Central memory CD8-positive, alpha-beta T cell (primary cell): Measurements from ENCODE around the gene ANO6.

Source experiments
- ATAC-seq: fragments of 150-1000 bp; cut with Tn5 transposase; replicated peaks from 2 replicates; pipeline ENCODE4 v1.10.0; 2022; ENCODE audit warnings: mild to moderate bottlenecking, moderate FRiP score, moderate number of reproducible peaks; ENCODE audit not compliant: poor library complexity, severe bottlenecking; ENCODE audit errors: extremely low read depth
- DNase-seq, 2 donors: peaks; one replicate each; pipeline ENCODE4 v3.0.0; 2021; ENCODE audit warnings: low spot score in 2 of 2
- H3K27ac Mint-ChIP-seq: one replicate; pipeline ENCODE4 v1.8.0; 2022; ENCODE audit warnings: low read depth, mild to moderate bottlenecking, moderate library complexity, mixed read lengths
- H3K27me3 Mint-ChIP-seq: one replicate; pipeline ENCODE4 v1.8.0; 2022; ENCODE audit warnings: mixed read lengths
- H3K36me3 Mint-ChIP-seq: one replicate; pipeline ENCODE4 v1.8.0; 2022; ENCODE audit warnings: mild to moderate bottlenecking, moderate library complexity, mixed read lengths; ENCODE audit not compliant: insufficient read depth
- H3K4me1 Mint-ChIP-seq: one replicate; pipeline ENCODE4 v1.8.0; 2022; ENCODE audit warnings: mixed read lengths
- H3K4me3 Mint-ChIP-seq: one replicate; pipeline ENCODE4 v1.8.0; 2022; ENCODE audit warnings: mild to moderate bottlenecking, moderate library complexity, mixed read lengths
- H3K9me3 Mint-ChIP-seq: one replicate; pipeline ENCODE4 v1.8.0; 2022; ENCODE audit warnings: mixed read lengths

ANO6 gene

GRCh38 chr12:45462506-45462905 lies 246.6 kb downstream of the ANO6 start:
- H3K4me3 Mint-ChIP-seq: no peak overlapping the region
- H3K27ac Mint-ChIP-seq: no peak overlapping the region
- peaks cover 47% of the 10 kb centered on the region for H3K27me3 Mint-ChIP-seq
- no peaks in the 10 kb centered on the region for H3K36me3 Mint-ChIP-seq
- no peaks in the 10 kb centered on the region for H3K4me1 Mint-ChIP-seq
- DNase-seq (no peak), ATAC-seq (no peak)
- H3K9me3 Mint-ChIP-seq: no peaks in the 10 kb centered on the region

GRCh38 chr12:45464699-45465098 lies 248.8 kb downstream of the ANO6 start:
- H3K4me1 Mint-ChIP-seq: peaks cover 6% of the 10 kb centered on the region
- peaks cover 44% of the 10 kb centered on the region for H3K27me3 Mint-ChIP-seq
- ATAC-seq (no peak), DNase-seq (no peak)
- no peak overlapping the region for H3K27ac Mint-ChIP-seq
- no peaks in the 10 kb centered on the region for H3K36me3 Mint-ChIP-seq
- H3K4me3 Mint-ChIP-seq: no peak overlapping the region
- H3K9me3 Mint-ChIP-seq: no peaks in the 10 kb centered on the region

GRCh38 chr12:45468751-45469615 lies 253.1 kb downstream of the ANO6 start:
- Mint-ChIP-seq H3K27ac (no peak overlapping the region), H3K4me3 (peak overlapping the region; percentile 46), H3K36me3 (no peaks in the 10 kb centered on the region)

GRCh38 chr12:45469902-45470301 lies 254.0 kb downstream of the ANO6 start:
- H3K9me3 Mint-ChIP-seq: no peaks in the 10 kb centered on the region
- H3K4me1 Mint-ChIP-seq: peaks cover 22% of the 10 kb centered on the region
- no peak for DNase-seq
- H3K27ac Mint-ChIP-seq: peak overlapping the region; percentile 12
- no peaks in the 10 kb centered on the region for H3K36me3 Mint-ChIP-seq
- H3K27me3 Mint-ChIP-seq: peaks cover 6% of the 10 kb centered on the region
- ATAC-seq: peak; percentile 70
- peak overlapping the region; percentile 46 for H3K4me3 Mint-ChIP-seq

More at GRCh38 chr12:45468751-45469615, 253.1 kb downstream of the ANO6 start:
- H3K4me1 Mint-ChIP-seq: peaks cover 22% of the 10 kb centered on the region
- no peak for DNase-seq
- no peak for ATAC-seq
- no peaks in the 10 kb centered on the region for H3K9me3 Mint-ChIP-seq
- peaks cover 14% of the 10 kb centered on the region for H3K27me3 Mint-ChIP-seq

GRCh38 chr12:45473636-45474035 lies 257.7 kb downstream of the ANO6 start:
- peaks cover 22% of the 10 kb centered on the region for H3K4me1 Mint-ChIP-seq
- peaks cover 5% of the 10 kb centered on the region for H3K9me3 Mint-ChIP-seq

GRCh38 chr12:45475594-45475993 lies 259.7 kb downstream of the ANO6 start:
- no peak for ATAC-seq
- no peak overlapping the region for H3K27ac Mint-ChIP-seq
- H3K4me3 Mint-ChIP-seq: no peak overlapping the region
- H3K4me1 Mint-ChIP-seq: peaks cover 7% of the 10 kb centered on the region
- no peaks in the 10 kb centered on the region for H3K36me3 Mint-ChIP-seq
- DNase-seq: no peak
- H3K9me3 Mint-ChIP-seq: peaks cover 5% of the 10 kb centered on the region
- H3K27me3 Mint-ChIP-seq: peaks cover 23% of the 10 kb centered on the region

More at GRCh38 chr12:45473636-45474035, 257.7 kb downstream of the ANO6 start:
- Mint-ChIP-seq H3K27me3 (peaks cover 23% of the 10 kb centered on the region), H3K27ac (no peak overlapping the region), H3K4me3 (no peak overlapping the region), H3K36me3 (no peaks in the 10 kb centered on the region)
- DNase-seq (no peak), ATAC-seq (no peak)

- no peak overlapping the region for H3K4me3 Mint-ChIP-seq
- ATAC-seq: no peak
- H3K9me3 Mint-ChIP-seq: peaks cover 5% of the 10 kb centered on the region
Observed at GRCh38 chr12:45477526-45477925, 261.6 kb downstream of the ANO6 start.

GRCh38 chr12:45478931-45479330 lies 263.0 kb downstream of the ANO6 start:
- Mint-ChIP-seq H3K27ac (no peak overlapping the region), H3K36me3 (no peaks in the 10 kb centered on the region), H3K4me1 (no peaks in the 10 kb centered on the region), H3K9me3 (peaks cover 5% of the 10 kb centered on the region), H3K27me3 (peaks cover 23% of the 10 kb centered on the region), H3K4me3 (no peak overlapping the region)
- no peak for DNase-seq
- ATAC-seq: no peak

More at GRCh38 chr12:45477526-45477925, 261.6 kb downstream of the ANO6 start:
- DNase-seq: no peak
- Mint-ChIP-seq H3K36me3 (no peaks in the 10 kb centered on the region), H3K27ac (no peak overlapping the region), H3K4me1 (no peaks in the 10 kb centered on the region), H3K27me3 (peaks cover 23% of the 10 kb centered on the region)

- Mint-ChIP-seq H3K4me3 (no peak overlapping the region), H3K9me3 (peaks cover 5% of the 10 kb centered on the region), H3K36me3 (no peaks in the 10 kb centered on the region), H3K27ac (no peak overlapping the region), H3K4me1 (no peaks in the 10 kb centered on the region), H3K27me3 (peaks cover 13% of the 10 kb centered on the region)
- DNase-seq: no peak
- ATAC-seq: no peak
Observed at GRCh38 chr12:45481746-45482145, 265.9 kb downstream of the ANO6 start.

- Mint-ChIP-seq H3K36me3 (no peaks in the 10 kb centered on the region), H3K9me3 (no peaks in the 10 kb centered on the region), H3K27me3 (no peaks in the 10 kb centered on the region), H3K27ac (no peak overlapping the region), H3K4me3 (no peak overlapping the region), H3K4me1 (no peaks in the 10 kb centered on the region)
- ATAC-seq (no peak), DNase-seq (no peak)
Observed at GRCh38 chr12:45483571-45483970, 267.7 kb downstream of the ANO6 start.
